ENCODE measurements around the gene IRF3.

DNA sequence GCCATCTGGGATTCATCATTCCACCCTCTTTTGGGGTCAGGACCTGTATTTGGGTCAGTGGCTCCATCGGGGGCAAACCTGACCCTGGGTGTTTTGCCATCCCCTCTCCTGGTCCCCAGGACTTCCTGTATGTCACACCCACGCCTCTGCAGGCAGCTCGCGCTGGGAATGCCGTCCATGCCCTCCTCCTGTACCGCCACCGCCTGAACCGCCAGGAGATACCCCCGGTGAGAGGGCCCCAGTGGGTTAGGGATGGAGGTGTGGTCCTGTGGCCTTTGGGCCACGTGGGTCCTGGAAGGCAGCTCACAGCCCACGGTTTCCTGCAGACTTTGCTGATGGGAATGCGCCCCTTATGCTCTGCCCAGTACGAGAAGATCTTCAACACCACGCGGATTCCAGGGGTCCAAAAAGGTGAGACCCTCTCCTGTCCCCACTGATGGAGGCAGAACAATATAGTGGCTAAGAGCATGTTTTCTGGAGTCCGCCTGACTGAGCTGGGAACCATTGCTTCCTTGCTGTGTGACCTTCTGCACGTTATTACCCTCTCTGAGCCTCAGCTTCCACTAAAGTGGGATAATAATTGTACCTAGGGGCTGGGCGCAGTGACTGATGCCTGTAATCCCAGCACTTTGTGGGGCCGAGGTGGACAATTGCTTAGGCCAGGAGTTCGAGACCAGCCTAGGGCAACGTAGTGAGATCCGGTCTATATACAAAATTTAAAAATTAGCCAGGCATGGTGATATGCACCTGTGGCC lies 39.4 kb upstream of the IRF3 start:
- TF ChIP-seq, protein P1, sequence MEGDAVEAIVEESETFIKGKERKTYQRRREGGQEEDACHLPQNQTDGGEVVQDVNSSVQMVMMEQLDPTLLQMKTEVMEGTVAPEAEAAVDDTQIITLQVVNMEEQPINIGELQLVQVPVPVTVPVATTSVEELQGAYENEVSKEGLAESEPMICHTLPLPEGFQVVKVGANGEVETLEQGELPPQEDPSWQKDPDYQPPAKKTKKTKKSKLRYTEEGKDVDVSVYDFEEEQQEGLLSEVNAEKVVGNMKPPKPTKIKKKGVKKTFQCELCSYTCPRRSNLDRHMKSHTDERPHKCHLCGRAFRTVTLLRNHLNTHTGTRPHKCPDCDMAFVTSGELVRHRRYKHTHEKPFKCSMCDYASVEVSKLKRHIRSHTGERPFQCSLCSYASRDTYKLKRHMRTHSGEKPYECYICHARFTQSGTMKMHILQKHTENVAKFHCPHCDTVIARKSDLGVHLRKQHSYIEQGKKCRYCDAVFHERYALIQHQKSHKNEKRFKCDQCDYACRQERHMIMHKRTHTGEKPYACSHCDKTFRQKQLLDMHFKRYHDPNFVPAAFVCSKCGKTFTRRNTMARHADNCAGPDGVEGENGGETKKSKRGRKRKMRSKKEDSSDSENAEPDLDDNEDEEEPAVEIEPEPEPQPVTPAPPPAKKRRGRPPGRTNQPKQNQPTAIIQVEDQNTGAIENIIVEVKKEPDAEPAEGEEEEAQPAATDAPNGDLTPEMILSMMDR (conservative IDR thresholded peaks at IDR 0.05): no peak
- TF ChIP-seq EZH2 (IDR thresholded peaks at IDR 0.05; ENCODE audit: low read depth): no peak
